HEK293 (cell line): ENCODE results near the gene ORMDL2.

ENCODE experiments used
- BCL6B ChIP-seq: fragments of 450-650 bp; formaldehyde crosslinking; IDR thresholded peaks from 2 replicates; pipeline ENCODE4 v1.5.1; 2017; ENCODE audit warnings: missing biosample characterization, missing genetic modification characterization
- HOXA7 ChIP-seq: sonication (generic); formaldehyde crosslinking; IDR thresholded peaks from 2 replicates; pipeline ENCODE4 v1.8.1; 2022; ENCODE audit warnings: missing genetic modification reagents, borderline replicate concordance
- HOXC10 ChIP-seq: sonication (generic); formaldehyde crosslinking; IDR thresholded peaks from 2 replicates; pipeline ENCODE4 v1.8.1; 2023; ENCODE audit warnings: mild to moderate bottlenecking, missing genetic modification reagents
- HOXD13 ChIP-seq: sonication (generic); formaldehyde crosslinking; IDR thresholded peaks from 2 replicates; pipeline ENCODE4 v1.8.0; 2022; ENCODE audit warnings: missing genetic modification reagents, borderline replicate concordance
- KLF1 ChIP-seq: fragments of 450-650 bp; formaldehyde crosslinking; IDR thresholded peaks from 2 replicates; pipeline ENCODE4 v1.5.1; 2016; ENCODE audit warnings: missing biosample characterization, missing genetic modification characterization
- REST ChIP-seq: fragments of 450-650 bp; formaldehyde crosslinking; IDR thresholded peaks from 2 replicates; pipeline ENCODE4 v1.5.1; 2016; ENCODE audit warnings: missing biosample characterization, missing genetic modification characterization
- YY1 ChIP-seq: fragments of 450-650 bp; formaldehyde crosslinking; IDR thresholded peaks from 2 replicates; pipeline ENCODE4 v1.5.1; 2018; ENCODE audit warnings: missing biosample characterization, missing genetic modification characterization
- ZBTB1 ChIP-seq: fragments of 450-650 bp; formaldehyde crosslinking; IDR thresholded peaks from 2 replicates; pipeline ENCODE4 v1.5.1; 2016; ENCODE audit warnings: missing biosample characterization, missing genetic modification characterization
- ZBTB10 ChIP-seq: fragments of 450-650 bp; formaldehyde crosslinking; IDR thresholded peaks from 2 replicates; pipeline ENCODE4 v1.5.1; 2016; ENCODE audit warnings: missing biosample characterization, missing genetic modification characterization
- ZFHX2 ChIP-seq: fragments of 450-650 bp; formaldehyde crosslinking; conservative IDR thresholded peaks from 2 replicates; pipeline ENCODE4 v1.5.1; 2016; ENCODE audit warnings: missing biosample characterization, missing genetic modification characterization
- ZIC2 ChIP-seq: fragments of 450-650 bp; formaldehyde crosslinking; IDR thresholded peaks from 2 replicates; pipeline ENCODE4 v1.5.1; 2016; ENCODE audit warnings: missing biosample characterization, missing genetic modification characterization
- ZNF138 ChIP-seq: fragments of 450-650 bp; formaldehyde crosslinking; IDR thresholded peaks from 2 replicates; pipeline ENCODE4 v1.5.1; 2016; ENCODE audit warnings: missing biosample characterization, missing genetic modification characterization, borderline replicate concordance
- ZNF155 ChIP-seq: fragments of 450-650 bp; formaldehyde crosslinking; IDR thresholded peaks from 2 replicates; pipeline ENCODE4 v1.5.1; 2016; ENCODE audit warnings: missing biosample characterization, missing genetic modification characterization
- ZNF157 ChIP-seq: fragments of 450-650 bp; formaldehyde crosslinking; IDR thresholded peaks from 2 replicates; pipeline ENCODE4 v1.5.1; 2016; ENCODE audit warnings: missing biosample characterization, missing genetic modification characterization
- ZNF248 ChIP-seq: fragments of 450-650 bp; formaldehyde crosslinking; IDR thresholded peaks from 2 replicates; pipeline ENCODE4 v1.5.1; 2017; ENCODE audit warnings: missing biosample characterization, missing genetic modification characterization
- ZNF354C ChIP-seq: fragments of 450-650 bp; formaldehyde crosslinking; IDR thresholded peaks from 2 replicates; pipeline ENCODE4 v1.5.1; 2016; ENCODE audit warnings: missing biosample characterization, missing genetic modification characterization, low read depth, borderline replicate concordance
- ZNF362 ChIP-seq: fragments of 450-650 bp; formaldehyde crosslinking; IDR thresholded peaks from 2 replicates; pipeline ENCODE4 v1.5.1; 2016; ENCODE audit warnings: missing biosample characterization, missing genetic modification characterization
- ZNF394 ChIP-seq: fragments of 450-650 bp; formaldehyde crosslinking; IDR thresholded peaks from 2 replicates; pipeline ENCODE4 v1.5.1; 2016; ENCODE audit warnings: missing biosample characterization, missing genetic modification characterization, mild to moderate bottlenecking, moderate library complexity, borderline replicate concordance
- ZNF398 ChIP-seq: fragments of 450-650 bp; formaldehyde crosslinking; IDR thresholded peaks from 2 replicates; pipeline ENCODE4 v1.5.1; 2017; ENCODE audit warnings: missing biosample characterization, missing genetic modification characterization
- ZNF404 ChIP-seq: fragments of 450-650 bp; formaldehyde crosslinking; IDR thresholded peaks from 2 replicates; pipeline ENCODE4 v1.5.1; 2017; ENCODE audit warnings: missing biosample characterization, missing genetic modification characterization
- ZNF501 ChIP-seq: fragments of 450-650 bp; formaldehyde crosslinking; IDR thresholded peaks from 2 replicates; pipeline ENCODE4 v1.5.1; 2016; ENCODE audit warnings: missing biosample characterization, missing genetic modification characterization
- ZNF529 ChIP-seq: fragments of 450-650 bp; formaldehyde crosslinking; IDR thresholded peaks from 2 replicates; pipeline ENCODE4 v1.5.1; 2017; ENCODE audit warnings: missing genetic modification characterization, missing biosample characterization; ENCODE audit not compliant: insufficient replicate concordance
- ZNF571 ChIP-seq: fragments of 450-650 bp; formaldehyde crosslinking; IDR thresholded peaks from 2 replicates; pipeline ENCODE4 v1.5.0; 2017; ENCODE audit warnings: missing biosample characterization, missing genetic modification characterization
- ZNF580 ChIP-seq: fragments of 450-650 bp; formaldehyde crosslinking; IDR thresholded peaks from 2 replicates; pipeline ENCODE4 v1.5.1; 2016; ENCODE audit warnings: missing biosample characterization, missing genetic modification characterization
- ZNF621 ChIP-seq: fragments of 450-650 bp; formaldehyde crosslinking; IDR thresholded peaks from 2 replicates; pipeline ENCODE4 v1.5.1; 2017; ENCODE audit warnings: missing biosample characterization, missing genetic modification characterization
- ZNF623 ChIP-seq: fragments of 450-650 bp; formaldehyde crosslinking; IDR thresholded peaks from 2 replicates; pipeline ENCODE4 v1.5.1; 2016; ENCODE audit warnings: missing biosample characterization, missing genetic modification characterization
- ZNF692 ChIP-seq: fragments of 450-650 bp; formaldehyde crosslinking; IDR thresholded peaks from 2 replicates; pipeline ENCODE4 v1.5.1; 2016; ENCODE audit warnings: missing biosample characterization, missing genetic modification characterization
- ZNF843 ChIP-seq: fragments of 450-650 bp; formaldehyde crosslinking; IDR thresholded peaks from 2 replicates; pipeline ENCODE4 v1.5.1; 2016; ENCODE audit warnings: missing biosample characterization, missing genetic modification characterization

The ORMDL2 gene

GRCh38 chr12:55829967-55830600 lies 12.2 kb downstream of the ORMDL2 start (continued):
- TF ChIP-seq ZNF248 (tag by site-specific recombination) (no peak), ZNF843 (no peak), HOXA7 (CRISPR knock-in tag) (no peak), KLF1 (tag by site-specific recombination) (no peak), ZNF501 (tag by site-specific recombination) (0 out of 2 replicates have a peak, but pooled peaks have one; percentile 5), ZNF362 (tag by site-specific recombination) (no peak), YY1 (tag by site-specific recombination) (no peak), REST (tag by site-specific recombination) (0 out of 2 replicates have a peak, but pooled peaks have one; percentile 4), ZNF398 (0 out of 2 replicates have a peak, but pooled peaks have one; percentile 11), ZBTB10 (tag by site-specific recombination) (no peak; the same call in 1 of the 2 replicates), ZNF529 (tag by site-specific recombination) (no peak), ZNF621 (tag by site-specific recombination) (no peak), ZNF138 (tag by site-specific recombination) (no peak), ZNF394 (tag by site-specific recombination) (no peak), ZNF157 (tag by site-specific recombination) (no peak), ZNF571 (tag by site-specific recombination) (no peak), ZNF692 (no peak), HOXD13 (CRISPR knock-in tag) (no peak), BCL6B (tag by site-specific recombination) (no peak), ZIC2 (peak; percentile 87), ZBTB1 (tag by site-specific recombination) (0 out of 2 replicates have a peak, but pooled peaks have one; percentile 11), ZNF354C (no peak), ZFHX2 (tag by site-specific recombination) (peak; percentile 96), ZNF404 (tag by site-specific recombination) (no peak), ZNF580 (tag by site-specific recombination) (no peak), ZNF155 (tag by site-specific recombination) (no peak), HOXC10 (CRISPR knock-in tag) (no peak), ZNF623 (tag by site-specific recombination) (no peak)
